HCT116 (cell line): ENCODE results near the gene ARMC6. TPM values are rescaled to one million over a fixed set of nuclear protein-coding genes. Genes with fewer than 3 reads are reported as not detected.

Source experiments
- ATAC-seq: fragments of 200-7000 bp; cut with Tn5 transposase; 2 replicates; pipeline ENCODE4 v1.9.1; 2020; ENCODE audit warnings: mild to moderate bottlenecking, moderate library complexity
- BruUV-seq: library from RNA; stranded (reverse); fragments of 400-500 nt; replicated peaks from 2 replicates; lab custom pipeline; 2021; lab: Mats Ljungman, UMichigan
- CTCF ChIA-PET: fragments of 300-600 bp; sonication (Branson Sonifier 250); formaldehyde crosslinking; loops from one replicate; lab custom pipeline; 2021; ENCODE audit warnings: antibody characterized with exemption; lab: Charles Lee
- POLR2A ChIA-PET: fragments of 300-600, 350-600 bp; sonication (Branson Sonifier 250); formaldehyde crosslinking; loops from one replicate; lab custom pipeline; 2021; ENCODE audit warnings: antibody characterized with exemption; lab: Charles Lee
- RAD21 ChIA-PET, 2 experiments: fragments of 300-600 bp; sonication (Branson Sonifier 250); formaldehyde crosslinking; loops; one replicate each; lab custom pipeline; 2023; ENCODE audit warnings: low total read pairs in 2 of 2; ENCODE audit not compliant: uncharacterized antibody in 2 of 2, unreplicated experiment in 2 of 2, low non-redundant PET in 1 of 2; lab: Charles Lee
- DNase-seq: peaks from one replicate; pipeline ENCODE4 v3.0.0-alpha.2; 2010; ENCODE audit warnings: low read depth, low spot score
- H2AFZ ChIP-seq: fragments of 200-600 bp; shearing (Covaris generic), sonication (generic); 2 replicates; pipeline ENCODE4 v1.6.1; 2017; ENCODE audit warnings: low read depth, mixed run types, mixed read lengths, antibody characterized with exemption, low read length; ENCODE audit not compliant: poor library complexity, severe bottlenecking
- H3K27ac ChIP-seq: 2 replicates; pipeline ENCODE4 v1.5.1; 2012; ENCODE audit warnings: low read depth, low read length
- H3K27me3 ChIP-seq: fragments of 200-600 bp; sonication (generic); 2 replicates; pipeline ENCODE4 v1.6.1; 2016; ENCODE audit warnings: mixed run types, low read length, mixed read lengths; ENCODE audit not compliant: insufficient read depth
- H3K36me3 ChIP-seq, 2 experiments: fragments of 200-500 bp in 1 of 2; fragments of 200-600 bp in 1 of 2; sonication (Bioruptor generic) in 1 of 2; sonication (generic) in 1 of 2; 2 replicates each; pipeline versions ENCODE4 v1.5.1 to v1.6.1; 2014 to 2016; ENCODE audit warnings: low read length in 2 of 2, inconsistent platforms in 1 of 2, mixed read lengths in 1 of 2, mixed run types in 1 of 2; ENCODE audit not compliant: insufficient read depth in 2 of 2, control insufficient read depth in 1 of 2
- H3K4me1 ChIP-seq, 2 experiments: fragments of 200-600 bp in 1 of 2; sonication (generic) in 1 of 2; 2 replicates each; pipeline versions ENCODE4 v1.5.1 to v1.6.1; 2012 to 2017; ENCODE audit warnings: low read length in 2 of 2, inconsistent platforms in 1 of 2, mild to moderate bottlenecking in 1 of 2, mixed read lengths in 1 of 2, mixed run types in 1 of 2, moderate library complexity in 1 of 2; ENCODE audit not compliant: insufficient read depth in 2 of 2, control insufficient read depth in 1 of 2
- H3K4me2 ChIP-seq: fragments of 200-600 bp; sonication (generic); 2 replicates; pipeline ENCODE4 v1.6.1; 2017; ENCODE audit warnings: mixed run types, low read length, mixed read lengths
- H3K4me3 ChIP-seq, 2 experiments: fragments of 200-600 bp in 1 of 2; sonication (generic) in 1 of 2; replicated peaks in 1 of 2; 2 replicates each; pipeline ENCODE4 v1.5.1; 2011 to 2016; ENCODE audit warnings: low read length in 2 of 2, control low read depth in 1 of 2, low read depth in 1 of 2, mild to moderate bottlenecking in 1 of 2, mixed read lengths in 1 of 2, mixed run types in 1 of 2
- H3K79me2 ChIP-seq: fragments of 200-600 bp; sonication (generic); 2 replicates; pipeline ENCODE4 v1.6.1; 2017; ENCODE audit warnings: mild to moderate bottlenecking, mixed run types, low read length, moderate library complexity, mixed read lengths; ENCODE audit not compliant: insufficient read depth
- H3K9ac ChIP-seq: fragments of 200-600 bp; sonication (generic); 2 replicates; pipeline ENCODE4 v1.6.1; 2016; ENCODE audit warnings: low read length, mixed read lengths
- H3K9me2 ChIP-seq: fragments of 200-600 bp; sonication (generic), shearing (Covaris generic); 2 replicates; pipeline ENCODE4 v1.6.1; 2017; ENCODE audit warnings: mixed run types, mild to moderate bottlenecking, moderate library complexity; ENCODE audit not compliant: insufficient read depth
- H3K9me3 ChIP-seq, 2 experiments: fragments of 200-500 bp in 1 of 2; fragments of 200-600 bp in 1 of 2; sonication (Bioruptor generic) in 1 of 2; sonication (generic) in 1 of 2; 2 replicates each; pipeline ENCODE4 v1.6.1; 2014 to 2017; ENCODE audit warnings: low read length in 2 of 2, mixed read lengths in 2 of 2, inconsistent platforms in 1 of 2, low read depth in 1 of 2, mild to moderate bottlenecking in 1 of 2, mixed run types in 1 of 2, moderate library complexity in 1 of 2; ENCODE audit not compliant: control insufficient read depth in 1 of 2, insufficient read depth in 1 of 2
- H4K20me1 ChIP-seq: fragments of 200-600 bp; sonication (generic), shearing (Covaris generic); 2 replicates; pipeline ENCODE4 v1.6.1; 2017; ENCODE audit warnings: mixed run types, mild to moderate bottlenecking, moderate library complexity; ENCODE audit not compliant: insufficient read depth
- EGR1 ChIP-seq: IDR thresholded peaks from 2 replicates; pipeline ENCODE4 v1.6.1; 2012; ENCODE audit warnings: low read depth
- EZH2 ChIP-seq: fragments of 200-600 bp; sonication (generic); IDR thresholded peaks from 2 replicates; pipeline ENCODE4 v1.6.1; 2017; ENCODE audit warnings: antibody characterized with exemption, mixed run types
- EZH2phosphoT487 ChIP-seq: fragments of 200-600 bp; IDR thresholded peaks from 2 replicates; pipeline ENCODE4 v1.6.1; 2018; ENCODE audit warnings: antibody characterized with exemption, borderline replicate concordance
- RAD21 ChIP-seq: IDR thresholded peaks from 2 replicates; pipeline ENCODE4 v1.6.1; 2012; ENCODE audit warnings: low read depth, mild to moderate bottlenecking
- REST ChIP-seq: IDR thresholded peaks from 2 replicates; pipeline ENCODE4 v1.6.1; 2012; ENCODE audit warnings: low read depth
- SIN3A ChIP-seq: IDR thresholded peaks from 2 replicates; pipeline ENCODE4 v1.6.1; 2012; ENCODE audit warnings: low read depth
- TCF7L2 ChIP-seq: IDR thresholded peaks from 2 replicates; pipeline ENCODE4 v1.7.0; 2011; ENCODE audit warnings: borderline replicate concordance, inconsistent platforms; ENCODE audit not compliant: insufficient read depth, insufficient read length; ENCODE audit errors: extremely low read depth
- intact Hi-C: fragments of 100-400 bp; cut with micrococcal nuclease; formaldehyde crosslinking; loops from 2 replicates; pipeline ENCODE4 v1.10.0; 2022
- total RNA-seq: library from RNA; stranded (reverse); gene quantifications from one replicate; pipeline ENCODE4 v1.2.1, GENCODE V29; 2021; ENCODE audit not compliant: unreplicated experiment
- TF ChIP-seq, protein P1 (sequence below): IDR thresholded peaks from 2 replicates; pipeline ENCODE4 v1.6.1; 2012

Gene ARMC6
- total RNA-seq, 1 experiment from 2014 or later: 34.7 TPM

DNA sequence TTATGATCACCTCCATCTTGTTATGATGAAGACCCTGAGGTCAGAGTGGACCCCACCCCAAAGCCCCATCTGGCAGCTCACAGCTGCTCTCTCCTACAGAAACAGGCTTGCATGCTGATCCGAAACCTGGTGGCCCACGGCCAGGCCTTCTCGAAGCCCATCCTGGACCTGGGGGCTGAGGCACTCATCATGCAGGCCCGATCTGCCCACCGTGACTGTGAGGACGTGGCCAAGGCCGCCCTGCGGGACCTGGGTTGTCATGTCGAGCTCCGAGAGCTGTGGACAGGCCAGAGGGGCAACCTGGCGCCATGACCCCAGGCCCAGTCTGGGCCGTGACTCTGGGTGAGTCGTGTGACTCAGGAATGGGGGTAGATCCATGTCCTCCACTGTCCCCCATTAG lies 23.9 kb downstream of the ARMC6 start:
- ATAC-seq (no peak), DNase-seq (no peak)
- ChIA-PET POLR2A (no interaction called here), RAD21 (no interaction called here), CTCF (no interaction called here)
- H3K36me3 ChIP-seq: peaks cover 3 to 51% of the 10 kb centered on the region in 2 experiments; a peak in 2 of 4 replicates
- H3K9me3 ChIP-seq: no peaks in the 10 kb centered on the region
- H3K4me2 ChIP-seq: no peak overlapping the region
- no peak overlapping the region for H3K27ac ChIP-seq
- BruUV-seq: no TSS peak
- H3K79me2 ChIP-seq: no peaks in the 10 kb centered on the region
- TF ChIP-seq EZH2phosphoT487 (no peak), REST (no peak), RAD21 (no peak), EZH2 (no peak), TCF7L2 (no peak), SIN3A (no peak), EGR1 (no peak)
- TF ChIP-seq, protein P1, sequence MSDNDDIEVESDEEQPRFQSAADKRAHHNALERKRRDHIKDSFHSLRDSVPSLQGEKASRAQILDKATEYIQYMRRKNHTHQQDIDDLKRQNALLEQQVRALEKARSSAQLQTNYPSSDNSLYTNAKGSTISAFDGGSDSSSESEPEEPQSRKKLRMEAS: no peak
- H3K27me3 ChIP-seq: no peaks in the 10 kb centered on the region
- no peaks in the 10 kb centered on the region for H4K20me1 ChIP-seq
- no peak overlapping the region for H3K9ac ChIP-seq
- H2AFZ ChIP-seq: no peak overlapping the region
- H3K4me1 ChIP-seq: peaks cover 5 to 10% of the 10 kb centered on the region in 2 experiments
- intact Hi-C loops: no loop called here
- no peaks in the 10 kb centered on the region for H3K9me2 ChIP-seq
- no peak overlapping the region for H3K4me3 ChIP-seq
